Gastroesophageal sphincter (tissue), 4 donors: Measurements from ENCODE around the gene ERF. TPM values are rescaled to one million over a fixed set of nuclear protein-coding genes. Genes with fewer than 3 reads are reported as not detected.

Experiments used
- ATAC-seq: fragments of 150-250 bp; one replicate; pipeline ENCODE4 v1.9.1; 2016; ENCODE audit warnings: mild to moderate bottlenecking, moderate library complexity
- H3K27ac ChIP-seq, 4 donors: fragments of 200-600 bp; sonication (generic) in 3 of 4; 1 replicate in 3 of 4; 2 replicates in 1 of 4; pipeline ENCODE4 v1.5.1; 2016 to 2019
- H3K27me3 ChIP-seq: fragments of 200-600 bp; sonication (generic); one replicate; pipeline ENCODE4 v1.5.1; 2019
- H3K36me3 ChIP-seq, 2 donors: fragments of 200-600 bp; sonication (generic); one replicate each; pipeline ENCODE4 v1.5.1; 2019; ENCODE audit warnings: control low read depth in 1 of 2
- H3K4me1 ChIP-seq, 3 donors: fragments of 200-600 bp; sonication (generic); 1 replicate in 2 of 3; 2 replicates in 1 of 3; pipeline ENCODE4 v1.5.1; 2016 to 2019; ENCODE audit warnings: control low read depth in 2 of 3
- H3K4me3 ChIP-seq, 2 donors: fragments of 200-600 bp; sonication (generic); one replicate each; pipeline ENCODE4 v1.5.1; 2019; ENCODE audit warnings: mild to moderate bottlenecking in 1 of 2, moderate library complexity in 1 of 2
- H3K9me3 ChIP-seq, 3 donors: fragments of 200-600 bp; sonication (generic); one replicate each; pipeline ENCODE4 v1.5.1; 2017 to 2019; ENCODE audit warnings: control low read depth in 2 of 3
- CTCF ChIP-seq, 4 experiments: fragments of 200-600 bp in 2 of 4; fragments of 450-650 bp in 2 of 4; sonication (generic) in 1 of 4; IDR thresholded peaks; one replicate each; pipeline ENCODE4 v1.5.1; 2017 to 2019; ENCODE audit warnings: antibody characterized with exemption in 4 of 4, mild to moderate bottlenecking in 2 of 4, moderate library complexity in 2 of 4
- EP300 ChIP-seq: sonication (generic); formaldehyde crosslinking; IDR thresholded peaks from one replicate; pipeline ENCODE4 v1.6.1; 2017; ENCODE audit warnings: antibody characterized with exemption, mild to moderate bottlenecking
- POLR2A ChIP-seq, 2 donors: fragments of 450-650 bp; IDR thresholded peaks; one replicate each; pipeline ENCODE4 v1.6.1; 2017; ENCODE audit warnings: antibody characterized with exemption in 2 of 2, mild to moderate bottlenecking in 2 of 2, moderate library complexity in 1 of 2
- POLR2AphosphoS5 ChIP-seq: sonication (generic); formaldehyde crosslinking; IDR thresholded peaks from one replicate; pipeline ENCODE4 v1.6.1; 2017; ENCODE audit warnings: antibody characterized with exemption
- WGBS, 2 donors: methylation state at CpG; one replicate each; pipeline ENCODE4 v1.1.5; 2018; ENCODE audit warnings: low coverage in 1 of 2; 5-methylcytosine and 5-hydroxymethylcytosine counted together
- total RNA-seq, 4 donors: library from RNA; depleted of rRNA; stranded (reverse); fragments of >200 nt; gene quantifications; one replicate each; pipeline ENCODE4 v1.1.0, GENCODE V29; 2016

Gene ERF
- total RNA-seq, 4 donors from 2014 or later, result 28.4 to 46.4 (median 39.9) TPM

- TF ChIP-seq EP300 (no peak), CTCF (IDR thresholded peaks at IDR 0.05) (no peak), POLR2AphosphoS5 (no peak), POLR2A (IDR thresholded peaks at IDR 0.05) (no peak)
- peaks cover 0 to 100% of the 10 kb centered on the region in 2 donors for H3K36me3 ChIP-seq
- H3K4me1 ChIP-seq, result no peaks in the 10 kb centered on the region
- no peak overlapping the region for H3K4me3 ChIP-seq
- H3K27ac ChIP-seq, result no peak overlapping the region
- no peak for ATAC-seq
- H3K9me3 ChIP-seq, result no peaks in the 10 kb centered on the region
- 73 to 76% methylated on average over 3 to 4 of the region's 14 CpGs for WGBS, 2 donors
- no peaks in the 10 kb centered on the region for H3K27me3 ChIP-seq
Measured at GRCh38 chr19:42206871-42207755, 47.8 kb downstream of the ERF start.

- Histone ChIP-seq H3K27me3 (no peaks in the 10 kb centered on the region), H3K27ac (no peak overlapping the region), H3K4me1 (peaks cover 0 to 8% (median 0%) of the 10 kb centered on the region in 3 donors), H3K4me3 (no peak overlapping the region), H3K9me3 (no peaks in the 10 kb centered on the region), H3K36me3 (peaks cover 0 to 100% of the 10 kb centered on the region in 2 donors)
- no peak for ATAC-seq
- TF ChIP-seq CTCF (IDR thresholded peaks at IDR 0.05) (no peak), EP300 (no peak), POLR2A (IDR thresholded peaks at IDR 0.05) (no peak), POLR2AphosphoS5 (no peak)
- 50 to 57% methylated on average over 1 to 2 of the region's 6 CpGs for WGBS, 2 donors
Measured at GRCh38 chr19:42204664-42205063, 50.3 kb downstream of the ERF start.

GRCh38 chr19:42203700-42204099, 51.2 kb downstream of the ERF start:
- TF ChIP-seq POLR2AphosphoS5, result no peak
- TF ChIP-seq EP300, result no peak
- TF ChIP-seq POLR2A (IDR thresholded peaks at IDR 0.05), result no peak
- TF ChIP-seq CTCF (IDR thresholded peaks at IDR 0.05), result no peak
- Histone ChIP-seq H3K27ac (no peak overlapping the region), H3K4me3 (no peak overlapping the region), H3K36me3 (peaks cover 0 to 100% of the 10 kb centered on the region in 2 donors), H3K9me3 (no peaks in the 10 kb centered on the region), H3K27me3 (no peaks in the 10 kb centered on the region), H3K4me1 (peaks cover 0 to 9% (median 5%) of the 10 kb centered on the region in 3 donors)
- no peak for ATAC-seq
- WGBS, 2 donors, result 100% methylated on average over 2 of the region's 2 CpGs; no CpG with 5 or more reads in 1 of the 2 donors

- Histone ChIP-seq H3K4me3 (no peak overlapping the region), H3K36me3 (peaks cover 0 to 100% of the 10 kb centered on the region in 2 donors), H3K4me1 (peaks cover 0 to 9% (median 5%) of the 10 kb centered on the region in 3 donors), H3K9me3 (no peaks in the 10 kb centered on the region), H3K27ac (peak overlapping the region in 1 of 4 donors; percentile 43), H3K27me3 (no peaks in the 10 kb centered on the region)
- TF ChIP-seq POLR2AphosphoS5, result no peak
- no peak for TF ChIP-seq CTCF (IDR thresholded peaks at IDR 0.05)
- TF ChIP-seq POLR2A (IDR thresholded peaks at IDR 0.05), result no peak
- TF ChIP-seq EP300, result no peak
- 60 to 77% methylated on average over 1 to 4 of the region's 5 CpGs for WGBS, 2 donors
- no peak for ATAC-seq
Measured at GRCh38 chr19:42202290-42202880, 52.5 kb downstream of the ERF start.
